ENCODE results near the gene RGS3.
"Not testable (repeated sequence)": the region's sequence is repeated elsewhere in the genome, so short reads cannot be mapped to it uniquely, and the experiment has no call there.

Gene RGS3

DNA sequence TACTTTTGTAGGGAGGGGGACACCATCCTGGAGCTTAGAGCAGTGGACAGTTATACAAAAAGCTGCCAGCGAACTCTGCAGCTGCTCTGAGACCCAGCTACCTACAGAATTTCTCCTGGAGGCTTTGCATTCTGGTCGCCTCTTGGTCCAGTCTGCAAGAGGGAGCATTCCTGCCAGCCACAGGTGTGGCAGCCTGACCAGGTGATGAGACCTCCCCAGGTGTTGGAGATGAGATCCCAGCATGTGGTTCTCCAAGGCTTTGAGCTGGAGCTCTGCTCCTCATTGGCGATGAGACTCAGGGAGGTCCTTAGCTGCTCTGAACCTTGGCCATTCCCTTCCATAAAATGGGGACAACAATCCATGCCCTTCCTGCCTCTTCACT is 69.3 kb downstream of the RGS3 start:
- no peak for DNase-seq

DNA sequence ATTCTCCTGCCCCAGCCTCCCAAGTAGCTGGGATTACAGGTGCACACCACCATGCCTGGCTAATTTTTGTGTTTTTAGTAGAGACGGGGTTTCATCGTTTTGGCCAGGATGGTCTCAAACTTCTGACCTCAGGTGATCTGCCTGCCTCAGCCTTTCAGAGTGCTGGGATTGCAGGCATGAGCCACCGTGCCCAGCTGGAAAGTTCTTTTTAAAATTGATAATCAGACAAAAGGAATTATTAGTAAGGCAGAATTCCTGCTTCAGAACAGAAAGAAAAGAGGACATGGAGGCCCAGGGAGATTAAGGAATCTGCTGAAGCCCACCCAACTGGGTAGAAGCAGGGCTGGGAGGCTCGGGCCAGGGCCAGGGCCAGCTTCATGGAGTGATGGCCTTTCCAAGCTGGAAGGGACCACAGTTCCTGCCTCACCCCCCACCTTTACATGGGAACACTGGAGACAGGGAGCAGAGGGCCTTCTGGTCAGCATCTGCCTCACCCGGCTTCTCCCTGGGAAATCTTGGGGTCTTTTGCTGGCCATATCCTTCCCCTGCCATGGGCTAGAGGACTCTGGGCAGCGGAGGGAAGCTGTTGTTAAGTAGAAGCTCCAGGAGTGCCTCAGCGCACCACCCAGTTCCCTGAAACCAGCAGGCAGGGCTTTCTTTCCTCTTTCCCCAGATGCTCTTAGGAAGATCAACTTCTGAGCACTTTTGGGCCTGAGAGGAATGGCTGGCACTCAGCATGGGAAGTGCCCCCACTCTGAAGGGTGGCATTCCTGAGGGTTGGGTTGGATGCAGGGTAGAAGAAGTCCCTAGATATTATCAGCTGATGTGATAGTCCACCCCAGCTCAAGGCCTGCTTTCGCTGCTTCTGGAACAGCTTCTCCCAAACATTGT is 70.1 kb downstream of the RGS3 start:
- no peak for DNase-seq

DNA sequence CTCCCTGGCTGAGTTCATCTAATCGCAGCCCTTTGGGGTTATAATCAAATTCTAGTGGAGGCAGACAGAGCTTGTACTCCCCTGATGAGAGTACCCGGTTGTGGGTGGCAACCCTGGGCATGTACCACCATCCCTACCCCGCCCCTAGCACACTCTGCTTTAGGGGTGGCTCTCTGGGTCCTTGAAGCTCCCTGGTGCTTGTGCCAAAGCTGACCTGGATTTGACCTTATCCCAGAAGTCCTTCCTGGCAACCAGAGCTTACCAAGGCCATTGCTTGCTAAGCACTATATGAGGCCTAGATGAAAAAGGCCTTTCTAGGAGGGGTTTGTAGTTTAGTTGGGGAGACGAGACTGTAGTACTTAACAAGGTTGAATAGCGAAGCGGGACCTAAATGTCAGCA is 72.2 kb downstream of the RGS3 start:
- DNase-seq = no peak

DNA sequence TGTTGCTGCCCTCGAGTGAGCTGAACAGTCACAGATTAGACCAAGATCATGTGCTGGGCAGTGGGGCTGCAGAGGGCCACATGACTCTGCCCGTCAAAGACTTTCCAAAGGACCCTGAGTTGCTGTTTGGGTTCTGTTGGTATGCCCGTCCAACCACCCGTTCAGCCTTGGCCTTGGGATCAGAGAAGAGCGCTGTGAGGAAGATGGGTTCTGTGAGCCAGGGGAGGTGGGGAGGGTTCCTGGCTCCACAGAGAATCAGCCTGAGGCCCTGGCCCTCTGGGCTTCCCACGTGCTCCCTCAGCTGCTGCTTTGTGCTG is 72.6 kb downstream of the RGS3 start:
- DNase-seq = no peak

DNA sequence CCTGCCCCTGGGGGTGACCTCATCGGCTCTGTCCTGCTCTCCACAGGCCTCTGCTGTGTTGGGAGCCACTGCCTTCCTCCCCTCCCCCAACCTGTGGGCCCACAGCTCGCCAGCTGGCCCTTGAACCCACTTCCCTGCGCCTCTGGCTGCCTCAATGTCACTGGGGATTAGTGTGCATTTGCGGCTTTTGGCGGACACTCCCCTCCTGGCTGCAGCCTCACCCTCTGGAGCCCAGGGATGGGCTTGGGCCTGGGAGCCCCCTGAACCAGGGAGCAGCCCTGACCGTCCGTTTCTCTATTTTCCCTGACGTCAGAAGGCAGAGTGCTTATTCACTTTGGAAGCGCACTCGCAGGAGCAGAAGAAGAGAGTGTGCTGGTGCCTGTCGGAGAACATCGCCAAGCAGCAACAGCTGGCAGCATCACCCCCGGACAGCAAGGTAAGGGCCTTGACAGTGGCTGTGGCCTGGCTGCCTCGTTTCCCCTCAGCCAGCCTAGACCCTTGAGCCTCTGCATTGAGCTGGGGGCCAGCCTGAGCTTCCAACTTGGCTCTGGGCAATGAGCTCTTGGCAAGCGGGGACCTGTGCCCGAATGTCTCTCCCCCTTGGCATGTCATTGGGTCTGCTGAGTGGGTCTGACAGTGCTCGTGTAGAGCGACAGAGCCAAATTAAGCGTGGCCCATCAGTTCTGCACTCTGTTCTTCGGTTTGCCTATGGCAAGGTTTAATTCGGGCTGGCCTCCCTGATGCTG is 73.1 kb downstream of the RGS3 start:
- DNase-seq = no peak

DNA sequence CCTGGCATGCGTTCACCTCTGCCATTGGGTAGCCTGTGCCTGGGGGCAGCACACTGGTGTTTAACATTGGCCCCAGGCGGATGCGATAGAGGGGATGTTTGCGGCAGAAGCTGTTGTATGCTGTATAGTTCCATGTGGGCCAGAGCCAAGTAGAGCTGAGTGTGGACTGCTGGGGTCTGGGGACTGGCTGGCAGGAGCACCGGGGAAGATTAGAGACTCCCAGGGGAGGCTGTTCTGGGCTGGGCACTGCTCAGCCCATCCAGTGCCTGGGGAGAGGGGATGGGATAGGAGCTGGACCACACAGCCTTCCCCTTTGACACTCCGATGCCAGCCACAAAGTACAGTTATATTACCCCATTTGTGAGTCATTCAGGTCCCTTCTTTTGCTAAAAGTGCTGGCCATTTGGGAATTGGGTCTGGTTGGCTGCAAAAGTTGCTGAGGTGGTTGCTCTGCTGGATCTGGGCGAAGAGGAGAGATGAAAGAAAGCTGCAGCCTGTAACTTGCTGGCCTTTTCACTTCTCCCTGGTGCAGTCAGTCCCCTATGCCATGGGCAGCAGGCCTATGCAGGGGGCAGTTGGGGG is 73.8 kb downstream of the RGS3 start:
- DNase-seq = no peak

DNA sequence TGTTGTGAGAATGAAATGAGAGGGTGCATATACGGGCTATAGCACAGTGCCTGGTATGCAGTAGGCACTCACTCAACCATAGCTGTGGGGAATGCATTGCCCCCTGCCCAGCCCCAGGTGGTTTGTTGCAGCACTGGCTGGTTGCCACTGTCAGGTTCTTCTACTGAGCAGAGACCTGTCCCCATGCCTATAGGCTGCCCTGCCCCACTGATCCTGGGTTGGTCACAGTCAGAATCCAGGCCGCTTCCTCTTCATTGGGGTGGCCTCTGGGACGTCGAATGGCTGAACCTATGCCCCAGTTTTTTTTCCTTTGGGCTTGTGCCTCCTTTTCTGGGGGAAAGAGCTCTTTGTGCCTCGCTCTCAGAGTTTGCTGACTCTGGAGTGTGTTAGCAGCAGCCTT is 74.6 kb downstream of the RGS3 start:
- no peak for DNase-seq

DNA sequence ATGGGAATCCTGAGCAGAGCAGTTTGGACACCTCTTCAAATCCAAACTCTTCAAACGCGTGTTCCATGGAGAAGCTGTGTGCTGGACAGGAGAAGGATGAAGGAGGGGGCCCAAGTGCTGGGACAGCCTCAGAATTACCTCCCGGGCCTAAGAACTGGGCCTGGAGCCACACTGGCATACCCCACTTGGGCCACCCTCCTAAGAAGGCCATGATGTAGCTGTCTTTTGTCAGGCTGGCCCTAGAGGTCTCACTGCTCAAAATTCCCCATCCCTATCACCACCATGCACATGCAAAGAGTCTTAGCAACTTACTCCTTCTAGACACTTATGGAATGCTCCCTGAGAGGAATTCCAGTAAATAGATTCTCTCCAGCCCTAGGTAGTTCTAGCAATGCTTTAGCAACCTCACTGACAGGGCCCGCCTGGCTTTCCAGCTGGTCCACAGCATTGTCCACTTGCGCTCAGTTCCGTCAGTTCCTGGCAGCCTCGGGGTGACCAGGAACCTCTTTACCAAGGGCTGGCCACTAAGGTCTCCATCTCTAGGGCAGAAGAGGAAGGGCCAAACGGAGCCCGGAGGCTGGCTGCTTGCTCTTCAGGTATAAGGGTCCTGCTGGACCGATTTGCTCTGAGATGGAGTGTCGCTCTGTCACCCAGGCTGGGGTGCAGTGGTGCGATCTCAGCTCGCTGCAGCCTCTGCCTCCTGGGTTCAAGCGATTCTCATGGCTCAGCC is 75.3 kb downstream of the RGS3 start:
- DNase-seq = no peak

DNA sequence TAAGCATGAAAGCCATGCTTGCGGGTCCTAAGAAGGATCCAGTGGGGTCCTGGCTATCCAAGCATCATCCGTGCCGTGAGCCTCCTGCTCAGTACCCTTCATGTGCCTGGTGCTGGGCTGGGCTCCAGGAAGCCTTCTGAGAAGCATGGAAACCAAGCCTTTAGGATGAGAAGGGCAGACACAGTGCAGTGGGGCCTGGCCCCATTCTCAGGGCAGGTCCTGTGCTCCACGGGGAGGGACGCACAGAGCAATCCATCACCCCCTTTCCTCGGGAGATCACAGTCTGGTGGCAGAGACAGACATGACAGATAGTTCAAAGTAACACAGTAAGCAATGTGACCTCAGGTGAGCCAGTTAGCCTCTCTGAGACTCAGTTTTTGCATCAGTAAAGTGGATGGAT is 76.9 kb downstream of the RGS3 start:
- no peak for DNase-seq

DNA sequence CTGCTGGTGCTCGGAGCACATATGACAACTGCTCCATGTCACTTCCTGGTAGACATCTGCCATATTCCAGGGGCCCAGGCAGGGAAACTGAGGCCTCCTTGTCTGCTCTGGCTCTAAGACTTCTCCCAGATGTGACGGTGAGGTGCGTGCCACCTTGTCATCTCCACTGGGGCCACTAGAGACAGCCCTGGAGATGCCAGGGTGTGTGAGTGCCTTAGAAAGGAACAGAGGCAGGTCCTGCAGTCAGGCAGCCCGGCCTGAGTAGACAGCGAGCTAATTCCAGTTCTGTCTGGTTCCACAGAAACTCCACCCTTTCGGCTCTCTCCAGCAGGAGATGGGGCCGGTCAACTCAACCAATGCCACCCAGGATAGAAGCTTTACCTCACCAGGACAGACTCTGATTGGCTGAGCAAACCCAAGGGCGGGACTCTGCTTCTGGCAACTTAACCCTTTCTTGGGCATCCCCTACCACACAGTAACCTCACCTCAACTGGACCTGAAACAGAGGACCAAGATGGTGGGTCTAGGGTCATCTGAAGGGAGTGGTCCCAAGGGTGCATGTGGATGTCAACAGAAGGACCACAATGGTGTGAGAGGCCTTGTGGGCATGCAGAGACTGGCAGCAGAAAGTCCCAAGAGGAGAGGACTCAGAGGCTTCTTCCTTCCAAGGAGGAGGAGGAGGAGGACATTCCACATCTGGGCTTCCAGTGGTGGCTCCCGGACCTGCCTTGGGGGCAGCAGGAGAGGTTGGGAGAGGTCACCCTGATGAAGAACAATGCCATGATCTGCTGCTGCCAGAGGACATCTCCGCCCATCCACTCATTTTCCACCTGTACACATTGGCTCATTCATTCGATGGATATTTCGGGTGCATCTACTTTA is 77.7 kb downstream of the RGS3 start:
- no peak for DNase-seq

DNA sequence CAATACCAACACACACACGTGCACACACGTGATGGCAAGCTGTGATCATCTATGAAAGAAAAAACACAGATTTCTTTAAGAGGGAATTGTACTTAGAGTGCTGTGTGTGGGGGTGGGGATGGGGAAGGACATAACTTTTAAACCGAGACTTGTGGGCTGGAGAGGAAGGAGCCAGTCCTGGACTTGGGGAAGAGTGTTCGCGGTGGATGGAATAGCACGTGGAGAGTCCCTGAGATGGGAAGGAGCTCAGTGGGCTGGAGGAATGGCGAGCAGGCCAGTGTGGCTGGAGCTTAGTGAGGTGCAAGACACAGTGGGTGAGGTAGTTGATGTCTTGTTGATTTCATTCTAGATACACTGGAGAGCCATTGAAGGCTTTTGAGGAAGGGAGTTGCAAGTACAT is 78.5 kb downstream of the RGS3 start:
- no peak for DNase-seq

DNA sequence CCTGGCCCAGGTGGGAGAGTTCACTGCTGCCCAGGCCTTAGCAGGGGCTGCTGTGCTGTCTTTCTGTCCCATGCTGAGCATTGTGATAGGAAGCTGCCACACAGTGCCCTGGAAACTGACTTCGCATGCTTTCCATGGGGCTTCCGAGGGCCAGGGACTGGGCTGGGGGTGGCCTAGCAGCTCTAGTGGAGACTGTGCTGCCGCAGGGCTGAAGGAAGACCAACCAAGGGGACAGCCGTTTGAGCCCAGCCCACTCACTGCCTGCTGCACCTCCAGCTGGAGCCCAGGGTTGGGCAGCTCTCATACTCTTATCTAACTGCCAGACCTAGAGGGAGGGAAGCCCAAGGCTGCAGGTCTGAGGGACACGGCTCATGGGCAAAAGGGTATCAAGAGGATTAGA is 79.2 kb downstream of the RGS3 start:
- no peak for DNase-seq

DNA sequence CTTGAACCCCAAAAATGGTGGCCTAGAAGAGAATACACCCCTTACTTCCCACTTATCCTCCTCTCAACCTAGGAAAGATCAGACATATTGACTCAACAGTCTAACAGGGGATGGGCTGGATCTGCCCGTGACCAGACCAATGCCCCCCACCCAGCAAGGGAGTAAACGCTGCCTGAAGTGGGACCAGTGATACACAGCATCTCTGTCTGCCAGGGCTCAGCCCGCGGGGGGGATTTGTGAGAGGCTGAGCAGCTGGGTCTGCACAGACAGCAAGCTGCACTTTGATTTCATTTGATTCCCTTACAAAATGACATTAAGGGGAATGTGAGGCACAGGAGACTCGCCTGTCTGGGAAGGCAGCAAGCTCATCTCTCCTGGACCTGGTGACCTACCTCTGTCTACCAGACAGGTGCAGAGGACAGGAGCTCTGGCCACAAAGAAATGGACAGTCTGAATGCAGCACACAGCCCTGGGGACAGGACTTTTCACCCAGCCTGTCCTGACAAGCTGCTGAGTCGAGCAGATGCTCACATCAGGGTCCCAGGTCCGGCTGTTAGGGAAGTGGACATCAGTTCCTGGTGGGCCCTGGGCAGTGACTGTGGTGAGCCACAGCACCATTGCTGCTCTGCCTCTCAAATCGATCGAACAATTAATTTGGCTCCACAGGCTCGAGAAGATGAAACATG is 79.9 kb downstream of the RGS3 start:
- DNase-seq = no peak

DNA sequence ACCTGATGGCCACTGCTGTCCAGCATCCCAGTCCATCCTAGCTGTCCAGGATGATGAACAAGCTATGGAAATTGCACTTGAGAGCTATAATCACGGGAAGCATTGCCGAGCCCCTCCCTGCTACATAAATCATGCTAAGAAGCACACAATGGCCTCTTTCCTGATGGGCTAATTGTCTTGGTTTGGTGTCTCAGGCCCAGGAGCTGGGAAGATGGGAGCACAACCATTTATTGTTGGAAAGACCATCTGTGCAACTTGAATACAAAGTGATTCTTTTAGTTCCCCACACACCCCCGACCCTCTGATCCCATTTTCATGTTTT is 80.4 kb downstream of the RGS3 start:
- no peak for DNase-seq

DNA sequence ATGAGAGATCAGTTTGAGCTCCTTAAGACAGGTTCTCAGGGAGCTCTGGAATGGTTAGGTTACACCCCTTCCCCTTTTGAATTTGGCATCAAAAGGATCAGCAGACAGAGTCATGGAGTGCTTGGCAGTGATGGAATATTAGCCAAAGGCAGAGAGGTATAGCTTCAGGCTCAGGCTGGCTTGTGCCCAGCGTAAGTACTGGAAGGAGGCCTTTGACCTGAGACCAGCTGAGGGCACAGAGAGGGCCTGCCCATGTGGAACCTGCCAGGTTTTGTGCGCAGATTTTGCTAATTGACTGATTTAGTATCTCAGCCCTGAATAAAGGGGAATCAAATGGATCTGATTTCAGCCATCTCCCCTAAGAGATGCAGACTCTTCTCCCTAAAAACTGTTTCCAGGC is 81.5 kb downstream of the RGS3 start:
- no peak for DNase-seq

DNA sequence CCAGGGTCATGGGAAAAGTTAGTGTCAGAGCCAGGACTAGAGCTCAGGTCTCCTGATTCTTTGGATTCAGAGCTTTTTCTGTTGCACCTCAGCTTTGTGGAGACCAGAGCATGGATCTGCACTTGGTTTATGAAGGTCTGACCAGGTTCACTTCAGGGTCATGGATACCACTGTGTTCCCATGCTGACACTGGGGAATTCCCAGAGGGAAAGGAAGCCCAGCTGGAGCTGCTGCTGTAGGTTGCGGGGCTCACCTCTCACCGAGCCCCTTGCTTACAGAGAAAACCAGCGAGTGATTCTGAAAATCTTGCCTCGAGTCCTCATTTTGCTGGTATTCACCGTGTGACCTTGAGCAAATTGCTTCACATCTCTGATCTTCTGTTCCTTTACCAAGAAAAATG is 83.0 kb downstream of the RGS3 start:
- no peak for DNase-seq

DNA sequence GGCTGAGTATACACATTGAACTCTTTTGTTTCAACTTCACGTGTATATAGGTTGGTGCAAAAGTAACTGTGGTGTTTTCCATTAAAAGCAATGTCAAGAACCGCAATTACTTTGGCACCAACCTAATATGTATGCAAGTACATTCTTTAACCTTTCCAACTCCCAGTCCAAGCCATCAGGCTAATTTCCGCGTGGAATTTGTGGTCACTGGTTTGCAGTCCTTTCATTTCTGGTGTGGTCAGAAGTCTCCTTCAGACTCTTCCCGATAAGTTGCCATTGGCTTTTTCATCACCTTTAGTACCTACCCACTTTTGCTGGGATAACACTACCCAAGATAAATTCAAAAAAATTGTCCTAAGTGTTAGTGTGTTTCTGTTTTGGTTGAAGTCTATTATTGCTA is 84.0 kb downstream of the RGS3 start:
- no peak for DNase-seq

DNA sequence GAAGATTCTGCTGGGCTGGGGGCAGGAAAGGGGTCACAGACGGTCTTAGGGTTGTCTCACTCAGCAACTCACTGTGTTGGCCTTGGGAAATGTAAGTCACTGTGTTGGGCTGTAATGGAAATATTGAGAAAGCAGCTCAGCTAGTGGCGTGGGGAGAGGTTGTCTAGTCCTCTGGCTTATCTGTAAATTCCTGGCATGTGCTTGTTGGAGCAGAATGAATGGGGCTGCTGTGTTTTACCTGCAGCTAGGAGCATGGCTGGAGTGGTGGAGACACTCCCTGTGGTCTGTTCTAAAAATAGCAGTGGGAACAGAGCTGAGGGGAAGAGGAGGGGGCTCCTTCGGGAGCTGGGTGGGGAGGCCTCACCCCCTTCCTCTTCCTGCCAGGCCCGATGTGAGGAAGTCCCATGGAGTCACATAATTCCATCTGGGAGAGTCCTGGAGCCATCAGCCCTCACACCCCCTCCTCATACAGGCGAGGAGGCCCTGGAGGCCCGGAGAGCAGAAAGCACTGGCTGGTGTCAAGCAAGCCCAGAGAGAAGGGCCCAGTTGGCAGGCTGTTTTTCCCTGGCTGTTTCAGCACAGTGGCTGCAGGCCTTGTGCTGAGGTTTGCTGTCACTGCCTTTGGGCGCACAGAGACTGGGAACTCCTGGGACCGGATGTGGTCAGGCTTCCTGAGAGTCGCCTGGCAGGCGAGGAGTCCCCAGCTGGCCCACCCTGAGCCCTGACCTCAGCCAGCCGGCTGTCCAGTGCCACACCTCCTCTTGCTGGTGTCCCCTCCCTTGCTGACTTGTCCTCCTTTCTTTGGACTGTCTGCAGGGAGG is 84.9 kb downstream of the RGS3 start:
- DNase-seq = no peak

DNA sequence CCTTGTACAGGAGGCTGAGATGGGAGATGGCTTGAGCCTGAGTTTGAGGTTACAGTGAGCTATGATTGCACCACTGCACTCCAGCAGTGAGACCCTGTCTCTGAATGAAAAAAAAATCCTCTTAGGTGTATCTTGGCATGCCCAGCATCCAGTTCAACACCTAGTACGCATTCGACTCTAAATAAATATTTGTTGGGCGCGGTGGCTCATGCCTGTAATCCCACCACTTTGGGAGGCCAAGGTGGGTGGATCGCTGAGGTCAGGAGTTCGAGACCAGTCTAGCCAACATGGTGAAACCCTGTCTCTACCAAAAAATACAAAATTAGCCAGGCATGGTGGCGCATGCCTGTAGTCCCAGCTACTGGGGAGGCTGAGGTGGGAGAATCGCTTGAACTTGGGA is 86.4 kb downstream of the RGS3 start:
- DNase-seq = not testable (repeated sequence)

DNA sequence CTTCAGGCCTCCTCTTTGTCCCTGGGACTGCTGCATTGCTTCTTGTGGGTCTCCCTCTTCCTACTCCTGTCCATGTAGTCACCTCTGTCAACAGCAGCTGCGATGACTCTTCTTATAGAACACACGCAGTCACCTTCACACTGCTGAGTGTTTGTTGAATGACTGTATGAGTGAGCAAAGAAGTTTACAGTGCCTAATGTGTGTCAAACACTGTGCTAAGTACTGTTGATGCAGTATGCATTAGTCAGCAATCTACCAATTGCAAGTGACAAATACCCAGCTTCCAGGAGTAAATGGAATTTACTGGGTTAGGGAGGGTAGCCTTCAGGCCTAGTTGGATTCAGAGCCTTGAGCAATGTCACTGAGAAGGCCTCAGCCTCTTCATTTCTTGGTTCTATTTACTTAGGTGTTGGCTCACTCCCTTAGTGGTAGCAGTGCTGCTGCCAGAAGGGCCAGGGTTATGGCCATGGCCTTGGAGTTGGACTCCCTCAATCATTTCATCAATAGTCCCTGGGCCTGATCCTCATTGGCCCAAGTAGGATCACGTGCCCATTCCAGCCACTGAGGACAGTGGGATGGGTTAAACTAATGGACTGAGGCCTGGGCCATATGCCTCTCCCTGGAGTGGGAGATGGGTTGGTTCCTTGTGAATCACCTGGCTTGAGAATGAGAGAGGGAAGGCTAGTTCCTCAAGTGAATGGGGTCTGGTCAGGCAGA is 93.5 kb downstream of the RGS3 start:
- DNase-seq = no peak

Measured in DMS 273 treated with DMSO at 0.1 percent for 48 hours (cell line).